ENCODE measurements around the gene NOS1. TPM values are rescaled to one million over a fixed set of nuclear protein-coding genes. Genes with fewer than 3 reads are reported as not detected.

NOS1 gene
- total RNA-seq, 1 donor from 2014 or later: under 0.01 TPM

GRCh38 chr12:117367006-117367638, 5.7 kb upstream of the NOS1 start:
- H3K4me3 ChIP-seq (ENCODE audit: low read depth, low read length): no peak overlapping the region
- DNase-seq (ENCODE audit: low read depth): peak; percentile 25
- peak; percentile 94 for TF ChIP-seq CTCF (conservative IDR thresholded peaks at IDR 0.05; ENCODE audit: low read depth, low read length)

- no peak for TF ChIP-seq CTCF (conservative IDR thresholded peaks at IDR 0.05; ENCODE audit: low read depth, low read length)
- no peak for DNase-seq (ENCODE audit: low read depth)
Observed at GRCh38 chr12:117365049-117365616, 3.7 kb upstream of the NOS1 start.

DNA sequence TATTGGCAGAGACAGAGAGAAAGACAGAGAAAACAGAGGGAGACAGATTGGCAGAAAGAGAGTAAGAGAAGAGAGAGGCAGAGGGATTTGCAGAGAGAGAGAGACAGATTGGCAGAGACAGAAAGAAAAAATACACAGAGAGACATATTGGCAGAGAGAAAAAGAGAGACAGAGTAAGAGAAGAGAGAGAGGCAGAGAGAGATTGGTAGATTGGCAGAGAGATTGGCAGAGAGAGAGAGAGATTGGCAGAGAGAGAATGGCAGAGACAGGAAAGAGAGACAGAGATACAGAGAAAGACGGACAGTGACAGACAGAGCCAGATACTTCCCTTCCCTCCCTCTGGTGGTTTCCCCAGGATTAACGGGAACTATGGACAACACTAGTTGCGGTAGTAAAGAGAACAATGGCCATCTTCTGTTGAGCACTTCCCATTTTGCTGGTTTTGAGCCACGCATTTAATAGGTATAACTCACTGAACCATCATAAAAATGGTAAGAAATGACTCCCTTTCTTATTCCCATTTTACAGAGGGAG, 2.6 kb upstream of the NOS1 start:
- TF ChIP-seq CTCF (conservative IDR thresholded peaks at IDR 0.05; ENCODE audit: low read depth, low read length): peak; percentile 13
- no peak overlapping the region for H3K4me3 ChIP-seq (ENCODE audit: low read depth, low read length)
- DNase-seq (ENCODE audit: low read depth): no peak

More at GRCh38 chr12:117365049-117365616, 3.7 kb upstream of the NOS1 start:
- no peak overlapping the region for H3K4me3 ChIP-seq (ENCODE audit: low read depth, low read length)

DNA sequence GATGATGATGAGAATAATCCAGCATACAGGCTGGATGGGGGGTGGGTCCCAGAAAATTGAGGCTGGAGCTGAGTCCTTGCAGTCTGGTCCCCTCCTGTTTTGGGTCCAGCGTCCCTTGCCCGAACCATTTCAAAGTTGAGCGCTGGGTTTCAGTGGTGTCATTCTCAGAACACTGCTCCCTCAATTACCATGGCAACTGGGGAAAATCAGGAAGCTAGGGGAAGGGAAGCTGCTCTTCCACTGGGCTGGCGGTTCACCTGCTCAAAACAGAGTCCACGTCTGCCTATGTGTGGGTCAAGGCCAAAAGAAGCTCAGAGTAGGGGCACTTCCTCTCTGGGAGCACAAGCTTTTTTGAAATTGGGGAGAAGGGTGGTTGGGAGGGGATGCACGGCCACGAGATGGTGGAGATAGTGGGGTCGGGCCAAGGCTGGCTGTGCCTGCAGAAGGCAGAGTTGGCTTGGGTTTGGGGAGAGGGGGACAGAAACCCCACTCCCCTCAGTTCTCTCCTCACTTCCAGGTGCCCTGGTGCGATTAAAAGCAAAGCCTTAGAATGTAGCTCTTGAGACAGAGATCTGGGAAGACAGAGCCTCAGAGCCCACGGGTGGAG, 1.7 kb upstream of the NOS1 start:
- TF ChIP-seq CTCF (conservative IDR thresholded peaks at IDR 0.05; ENCODE audit: low read depth, low read length): no peak
- no peak overlapping the region for H3K4me3 ChIP-seq (ENCODE audit: low read depth, low read length)
- DNase-seq (ENCODE audit: low read depth): no peak

- no peak overlapping the region for H3K4me3 ChIP-seq (ENCODE audit: low read depth, low read length)
- no peak for DNase-seq (ENCODE audit: low read depth)
- no peak for TF ChIP-seq CTCF (conservative IDR thresholded peaks at IDR 0.05; ENCODE audit: low read depth, low read length)
Observed at GRCh38 chr12:117362391-117362790, 965 bp upstream of the NOS1 start.

DNA sequence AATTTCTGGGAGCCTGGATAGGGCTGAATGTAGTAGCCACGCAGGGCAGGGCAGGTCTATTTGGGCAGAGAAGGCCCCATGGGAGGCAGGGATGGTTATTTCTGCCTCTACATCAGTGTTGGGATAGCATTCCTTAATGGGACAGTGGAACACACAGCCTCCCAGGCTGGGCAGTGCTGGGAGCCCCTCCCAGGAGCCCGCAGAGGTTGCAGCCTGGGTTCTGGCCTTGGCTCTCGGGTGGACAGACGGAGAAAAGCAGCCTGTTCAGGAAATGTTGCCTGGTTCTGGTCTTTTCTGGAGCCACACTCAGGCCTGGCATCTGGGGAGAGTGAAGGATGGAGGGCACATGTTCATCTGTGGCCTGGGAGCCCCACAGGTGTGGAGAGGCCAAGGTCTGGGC, 479 bp upstream of the NOS1 start:
- no peak for TF ChIP-seq CTCF (conservative IDR thresholded peaks at IDR 0.05; ENCODE audit: low read depth, low read length)
- no peak for DNase-seq (ENCODE audit: low read depth)
- no peak overlapping the region for H3K4me3 ChIP-seq (ENCODE audit: low read depth, low read length)

Measured in epithelial cell of proximal tubule (primary cell).